Urothelium cell line (cell line): ENCODE data around the gene PCBP1.
"Not testable (repeated sequence)": the region's sequence is repeated elsewhere in the genome, so short reads cannot be mapped to it uniquely, and the experiment has no call there.

Experiments
- DNase-seq: peaks from one replicate; pipeline ENCODE4 v3.0.0; 2011; ENCODE audit warnings: low spot score, mixed read lengths
- FAIRE-seq: peaks from 2 replicates; lab custom pipeline; 2011; peaks lifted over from hg19 to GRCh38; lab: Jason Lieb, UNC

Gene PCBP1

GRCh38 chr2:70095720-70096670 lies 8.7 kb downstream of the PCBP1 start:
- DNase-seq (no peak), FAIRE-seq (no peak)

DNA sequence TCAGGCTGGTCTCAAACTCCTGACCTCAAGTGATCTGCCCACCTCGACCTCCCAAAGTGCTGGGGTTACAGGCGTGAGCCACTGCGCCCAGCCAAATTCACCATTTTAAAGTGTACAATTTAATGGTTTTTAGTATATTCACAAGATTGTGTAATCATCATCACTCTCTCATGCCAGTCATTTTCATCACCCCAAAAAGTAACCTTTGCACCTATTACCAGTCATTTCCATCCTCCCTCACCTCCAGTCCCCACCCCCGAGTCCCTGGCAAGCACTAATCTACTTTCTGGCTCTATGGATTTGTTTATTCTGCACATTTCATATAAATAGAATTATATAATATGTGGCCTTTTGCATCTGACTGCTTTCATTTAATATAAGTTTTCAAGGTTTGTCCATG lies 10.8 kb downstream of the PCBP1 start:
- FAIRE-seq: no peak

GRCh38 chr2:70099270-70099669 lies 12.0 kb downstream of the PCBP1 start:
- FAIRE-seq (no peak), DNase-seq (no peak)

More for the DNA sequence above, 10.8 kb downstream of the PCBP1 start:
- no peak for DNase-seq

DNA sequence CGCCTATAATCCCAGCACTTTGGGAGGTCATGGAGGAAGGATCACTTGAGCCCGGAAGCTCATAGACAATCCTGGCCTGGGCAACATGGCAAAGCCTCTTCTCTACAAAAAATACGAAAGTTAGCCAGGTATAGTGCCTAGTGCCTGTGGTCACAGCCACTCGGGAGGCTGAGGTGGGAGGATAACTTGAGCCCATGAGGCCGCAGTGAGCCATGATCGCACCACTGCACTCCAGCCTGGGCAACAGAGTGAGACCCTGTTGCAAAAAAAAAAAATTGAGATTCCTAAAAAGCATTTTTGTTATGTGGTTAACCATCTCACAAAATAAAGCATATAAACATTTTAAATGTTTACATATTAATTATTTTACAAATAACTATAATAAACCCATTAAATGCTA lies 13.9 kb downstream of the PCBP1 start:
- FAIRE-seq: no peak

GRCh38 chr2:70101686-70102085 lies 14.4 kb downstream of the PCBP1 start:
- not testable (repeated sequence) for FAIRE-seq, DNase-seq

More for the DNA sequence above, 13.9 kb downstream of the PCBP1 start:
- no peak for DNase-seq

GRCh38 chr2:70102323-70102905 lies 15.1 kb downstream of the PCBP1 start:
- FAIRE-seq, DNase-seq: not testable (repeated sequence)

- FAIRE-seq (no peak), DNase-seq (no peak)
Measured at GRCh38 chr2:70103531-70104061, 16.3 kb downstream of the PCBP1 start.

GRCh38 chr2:70104231-70105111 lies 17.2 kb downstream of the PCBP1 start:
- DNase-seq (peak; percentile 53), FAIRE-seq (no peak)

DNA sequence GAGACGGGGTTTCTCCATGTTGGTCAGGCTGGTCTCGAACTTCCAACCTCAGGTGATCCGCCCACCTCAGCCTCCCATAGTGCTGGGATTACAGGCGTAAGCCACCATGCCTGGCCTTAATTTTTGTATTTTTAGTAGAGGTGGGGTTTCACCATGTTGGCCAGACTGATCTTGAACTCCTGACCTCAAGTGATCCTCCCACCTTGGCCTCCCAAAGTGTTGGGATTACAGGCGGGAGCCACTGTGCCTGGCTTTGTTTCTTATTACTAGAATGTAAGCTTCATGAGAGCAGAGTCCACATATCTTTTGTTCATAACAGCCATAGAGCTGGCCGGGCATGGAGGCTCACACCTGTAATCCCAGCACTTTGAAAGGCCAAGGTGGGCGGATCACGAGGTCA lies 18.9 kb downstream of the PCBP1 start:
- not testable (repeated sequence) for FAIRE-seq, DNase-seq

- not testable (repeated sequence) for DNase-seq, FAIRE-seq
Measured at GRCh38 chr2:70110397-70110796, 23.1 kb downstream of the PCBP1 start.

DNA sequence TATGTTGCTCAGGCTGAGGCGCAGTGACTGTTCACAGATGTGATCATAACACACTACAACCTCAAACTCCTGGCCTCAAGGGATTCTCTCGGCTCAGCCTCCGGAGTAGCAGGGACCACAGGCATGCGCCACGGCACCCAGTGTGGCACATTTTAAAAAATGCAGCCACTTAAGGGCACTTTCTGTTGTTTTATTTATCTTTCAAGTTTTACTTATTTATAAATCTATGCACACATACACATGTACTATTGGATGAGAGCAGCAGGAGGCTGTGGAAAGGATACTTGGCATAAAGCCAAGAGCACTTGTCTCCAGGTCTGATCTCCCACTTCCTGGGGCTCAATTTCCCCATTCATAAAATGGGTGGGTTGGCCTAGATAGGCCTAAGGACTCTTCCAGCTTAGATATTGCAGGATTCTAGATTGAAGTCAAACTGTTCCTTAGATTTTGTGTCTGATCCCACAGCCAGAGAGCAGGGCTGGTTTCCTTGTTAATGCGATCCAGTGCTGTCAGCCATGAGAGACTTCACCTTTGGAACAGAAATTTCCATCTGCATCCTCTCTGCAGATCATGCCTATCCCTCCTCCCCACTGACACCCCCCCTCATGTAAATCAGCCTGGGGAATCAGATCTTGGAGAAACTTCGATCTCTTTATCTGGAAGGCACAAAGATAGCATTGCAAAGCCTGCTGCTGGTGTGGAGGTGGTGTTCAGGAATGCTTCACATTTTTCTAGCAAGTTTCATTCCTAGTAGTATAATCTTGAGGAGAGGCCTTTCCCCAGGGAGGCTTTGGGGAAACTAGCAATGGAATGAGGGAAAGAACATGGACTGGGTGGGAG lies 24.7 kb downstream of the PCBP1 start:
- FAIRE-seq: no peak
- DNase-seq: peak; percentile 37

- DNase-seq (no peak), FAIRE-seq (no peak)
Measured at GRCh38 chr2:70113359-70114070, 26.2 kb downstream of the PCBP1 start.

DNA sequence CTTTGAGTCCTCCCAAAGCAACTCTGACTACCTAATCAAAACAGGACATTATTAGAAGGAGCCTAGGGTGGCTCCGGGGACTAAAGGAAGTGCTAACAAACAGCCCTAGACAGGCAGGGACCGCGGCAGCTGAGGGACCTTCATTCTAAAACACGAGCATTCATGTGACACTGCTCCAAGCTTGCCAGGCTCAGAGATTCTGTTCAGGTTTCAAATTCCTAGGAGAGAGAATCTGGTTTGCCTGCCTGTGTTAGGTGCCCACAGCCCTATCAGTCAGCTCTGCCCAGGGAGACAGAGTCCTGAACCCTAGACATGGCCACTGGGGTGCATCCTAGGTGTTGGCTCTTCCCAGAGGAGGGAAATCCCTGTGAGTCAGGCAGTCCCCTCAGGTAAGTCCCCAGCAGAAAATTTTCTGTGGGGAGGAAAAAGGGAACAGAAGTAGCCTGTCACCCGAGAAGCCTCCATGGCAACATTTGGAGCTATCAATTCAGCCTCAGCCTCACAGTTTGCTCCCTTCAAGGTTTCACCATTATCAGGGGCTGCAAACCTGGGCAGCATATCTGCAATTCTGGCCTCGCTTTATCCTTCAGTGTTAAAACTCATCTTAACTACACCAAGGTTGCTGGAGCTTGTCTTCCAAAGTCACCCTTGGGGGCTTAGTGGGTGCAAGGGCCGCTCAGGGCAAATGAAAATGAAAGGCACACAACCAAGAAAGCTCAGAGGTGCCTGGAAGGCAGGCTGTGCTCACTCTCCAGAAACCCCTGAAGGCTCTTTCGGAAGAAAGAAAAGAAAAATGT lies 28.6 kb downstream of the PCBP1 start:
- FAIRE-seq (no peak), DNase-seq (no peak)

DNA sequence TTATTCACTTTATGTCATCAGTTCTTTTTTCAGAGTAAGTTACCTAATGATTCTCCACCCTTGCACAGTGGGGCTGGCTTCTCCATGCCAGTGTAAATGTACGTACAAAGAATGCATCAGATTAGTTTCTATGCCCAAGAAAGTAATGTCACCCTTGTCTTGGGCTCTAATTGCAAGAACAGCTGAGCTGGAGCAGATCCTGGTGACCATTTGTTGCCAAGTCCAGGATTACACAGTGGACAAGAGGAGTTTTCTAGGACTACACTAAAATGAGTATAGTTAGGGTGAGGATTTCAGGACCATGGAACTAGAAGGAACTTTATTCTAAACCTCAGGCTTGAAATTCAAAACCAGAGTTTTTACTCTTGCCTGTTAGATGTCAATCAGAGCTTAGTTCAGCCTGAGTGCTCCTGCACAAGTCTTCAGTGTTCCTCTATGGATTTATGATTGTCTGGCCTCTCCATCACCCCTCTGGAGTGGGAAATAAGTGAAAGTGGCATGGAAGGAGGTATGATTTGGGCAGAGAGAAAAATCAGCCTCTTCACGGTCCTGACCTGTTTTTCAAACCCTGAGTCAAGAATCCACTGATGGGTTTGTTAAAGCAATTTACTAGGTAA lies 29.8 kb downstream of the PCBP1 start:
- DNase-seq: no peak
- FAIRE-seq: no peak

GRCh38 chr2:70118798-70119454 lies 31.6 kb downstream of the PCBP1 start:
- no peak for FAIRE-seq
- peak; percentile 38 for DNase-seq

DNA sequence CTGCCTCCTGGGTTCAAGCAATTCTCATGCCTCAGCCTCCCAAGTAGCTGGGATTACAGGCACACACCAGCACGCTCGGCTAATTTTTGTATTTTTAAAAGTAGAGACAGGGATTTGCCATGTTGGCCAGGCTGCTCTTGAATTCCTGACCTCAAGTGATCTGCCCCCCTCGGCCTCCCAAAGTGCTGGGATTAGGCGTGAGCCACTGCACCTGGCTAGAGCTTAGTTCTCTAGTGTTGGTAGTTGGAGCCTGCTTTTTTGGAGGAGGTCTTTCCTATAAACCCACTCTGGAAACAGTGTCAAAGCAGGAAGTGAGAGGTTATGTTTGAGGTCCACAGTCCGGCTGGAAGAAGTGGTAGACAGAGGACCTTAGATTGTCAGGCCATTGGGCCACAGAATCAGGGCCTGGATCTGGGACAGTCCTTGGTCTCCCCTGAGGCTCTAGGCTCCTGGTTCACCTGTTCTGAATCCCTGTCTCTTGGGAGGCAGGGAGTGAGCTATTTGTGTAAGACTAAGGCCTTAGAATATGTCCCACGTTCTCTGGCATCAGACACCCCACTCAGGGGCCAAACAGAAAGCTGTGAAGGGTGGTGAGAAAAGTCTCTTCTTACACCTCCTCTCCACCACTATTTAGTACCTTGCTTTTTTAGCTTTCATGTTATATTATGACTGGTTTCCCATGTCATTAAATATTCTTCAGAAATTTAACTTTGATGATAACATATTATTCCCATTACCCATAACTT lies 34.5 kb downstream of the PCBP1 start:
- FAIRE-seq: no peak
- DNase-seq: no peak

DNA sequence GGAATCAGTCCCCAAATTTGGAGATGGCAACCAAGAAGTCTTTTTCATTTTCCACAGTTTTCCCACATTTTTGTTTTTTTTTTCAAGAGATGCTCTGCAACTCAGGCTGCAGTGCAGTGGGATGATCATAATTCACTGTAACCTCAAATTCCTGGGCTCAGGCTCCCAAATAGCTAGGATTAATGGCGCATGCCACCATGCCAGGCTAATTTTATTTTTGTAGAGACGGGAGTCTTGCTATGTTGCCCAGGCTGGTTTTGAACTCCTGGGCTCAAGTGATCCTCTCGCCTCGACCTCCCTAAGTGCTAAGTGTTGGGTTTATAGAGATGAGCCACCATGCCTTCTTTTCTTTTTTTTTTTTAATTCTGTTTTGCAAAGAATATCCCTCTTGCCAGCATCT lies 35.2 kb downstream of the PCBP1 start:
- no peak for DNase-seq
- no peak for FAIRE-seq
